ENCODE results near the gene TMEM185B.

TMEM185B gene

GRCh38 chr2:120252225-120253020, 29.2 kb upstream of the TMEM185B start, which contains the start of gene RALB:
Gene RALB (plus strand): TSS chr2:120252852. CDS start chr2:120278665, 25,813 bp downstream.
- Histone ChIP-seq H3K4me3 (ENCODE audit: low read depth in 1 of 5, low read length in 5 of 5) (peak within 1 kb of the TSS; percentile 71 to 92 (median 87)), H3K36me3 (ENCODE audit: control insufficient read depth in 5 of 5, insufficient read depth in 5 of 5, low read length in 5 of 5) (no peaks in the 10 kb centered on the region), H3K9me3 (ENCODE audit: control insufficient read depth in 5 of 5, low read length in 5 of 5) (no peaks in the 10 kb centered on the region), H3K27me3 (ENCODE audit: control insufficient read depth in 5 of 5, insufficient read depth in 4 of 5, low read length in 5 of 5) (no peaks in the 10 kb centered on the region), H3K27ac (ENCODE audit: low read depth, low read length) (peak within 1 kb of the TSS; percentile 82), H3K9ac (ENCODE audit: low read length in 5 of 5) (peak within 1 kb of the TSS; percentile 68 to 84 (median 78)), H3K4me1 (ENCODE audit: control insufficient read depth in 5 of 5, insufficient read depth in 5 of 5, low read length in 5 of 5) (peaks cover 10 to 52% (median 39%) of the 10 kb centered on the region in 5 donors)

GRCh38 chr2:120251880-120252224, 28.7 kb upstream of the TMEM185B start:
- Histone ChIP-seq H3K9ac (ENCODE audit: low read length in 5 of 5) (peak overlapping the region in 2 of 5 donors; percentile 66 to 67), H3K27ac (ENCODE audit: low read depth, low read length) (peak overlapping the region; percentile 37), H3K36me3 (ENCODE audit: control insufficient read depth in 5 of 5, insufficient read depth in 5 of 5, low read length in 5 of 5) (no peaks in the 10 kb centered on the region), H3K27me3 (ENCODE audit: control insufficient read depth in 5 of 5, insufficient read depth in 4 of 5, low read length in 5 of 5) (no peaks in the 10 kb centered on the region), H3K9me3 (ENCODE audit: control insufficient read depth in 5 of 5, low read length in 5 of 5) (no peaks in the 10 kb centered on the region), H3K4me3 (ENCODE audit: low read depth in 1 of 5, low read length in 5 of 5) (peak overlapping the region; percentile 71 to 91 (median 80)), H3K4me1 (ENCODE audit: control insufficient read depth in 5 of 5, insufficient read depth in 5 of 5, low read length in 5 of 5) (peaks cover 12 to 50% (median 34%) of the 10 kb centered on the region in 5 donors)

GRCh38 chr2:120251078-120251477, 27.9 kb upstream of the TMEM185B start:
- Histone ChIP-seq H3K9me3 (ENCODE audit: control insufficient read depth in 5 of 5, low read length in 5 of 5) (no peaks in the 10 kb centered on the region), H3K4me3 (ENCODE audit: low read depth in 1 of 5, low read length in 5 of 5) (no peak overlapping the region), H3K9ac (ENCODE audit: low read length in 5 of 5) (no peak overlapping the region), H3K27me3 (ENCODE audit: control insufficient read depth in 5 of 5, insufficient read depth in 4 of 5, low read length in 5 of 5) (peaks cover 0 to 2% (median 0%) of the 10 kb centered on the region in 5 donors), H3K4me1 (ENCODE audit: control insufficient read depth in 5 of 5, insufficient read depth in 5 of 5, low read length in 5 of 5) (peaks cover 12 to 48% (median 31%) of the 10 kb centered on the region in 5 donors), H3K27ac (ENCODE audit: low read depth, low read length) (no peak overlapping the region), H3K36me3 (ENCODE audit: control insufficient read depth in 5 of 5, insufficient read depth in 5 of 5, low read length in 5 of 5) (no peaks in the 10 kb centered on the region)

GRCh38 chr2:120250640-120251039, 27.4 kb upstream of the TMEM185B start:
- Histone ChIP-seq H3K9me3 (ENCODE audit: control insufficient read depth in 5 of 5, low read length in 5 of 5) (no peaks in the 10 kb centered on the region), H3K9ac (ENCODE audit: low read length in 5 of 5) (no peak overlapping the region), H3K27ac (ENCODE audit: low read depth, low read length) (no peak overlapping the region), H3K27me3 (ENCODE audit: control insufficient read depth in 5 of 5, insufficient read depth in 4 of 5, low read length in 5 of 5) (peaks cover 0 to 2% (median 0%) of the 10 kb centered on the region in 5 donors), H3K4me1 (ENCODE audit: control insufficient read depth in 5 of 5, insufficient read depth in 5 of 5, low read length in 5 of 5) (peaks cover 12 to 48% (median 27%) of the 10 kb centered on the region in 5 donors), H3K36me3 (ENCODE audit: control insufficient read depth in 5 of 5, insufficient read depth in 5 of 5, low read length in 5 of 5) (no peaks in the 10 kb centered on the region), H3K4me3 (ENCODE audit: low read depth in 1 of 5, low read length in 5 of 5) (no peak overlapping the region)

GRCh38 chr2:120247851-120248250, 24.7 kb upstream of the TMEM185B start:
- peaks cover 10 to 31% (median 16%) of the 10 kb centered on the region in 5 donors for H3K4me1 ChIP-seq (ENCODE audit: control insufficient read depth in 5 of 5, insufficient read depth in 5 of 5, low read length in 5 of 5)
- no peak overlapping the region for H3K4me3 ChIP-seq (ENCODE audit: low read depth in 1 of 5, low read length in 5 of 5)
- no peak overlapping the region for H3K9ac ChIP-seq (ENCODE audit: low read length in 5 of 5)
- no peaks in the 10 kb centered on the region for H3K36me3 ChIP-seq (ENCODE audit: control insufficient read depth in 5 of 5, insufficient read depth in 5 of 5, low read length in 5 of 5)
- H3K27ac ChIP-seq (ENCODE audit: low read depth, low read length): no peak overlapping the region
- H3K9me3 ChIP-seq (ENCODE audit: control insufficient read depth in 5 of 5, low read length in 5 of 5): no peaks in the 10 kb centered on the region
- H3K27me3 ChIP-seq (ENCODE audit: control insufficient read depth in 5 of 5, insufficient read depth in 4 of 5, low read length in 5 of 5): peaks cover 0 to 2% (median 0%) of the 10 kb centered on the region in 5 donors

GRCh38 chr2:120246546-120247300, 23.5 kb upstream of the TMEM185B start:
- peaks cover 0 to 2% (median 0%) of the 10 kb centered on the region in 5 donors for H3K27me3 ChIP-seq (ENCODE audit: control insufficient read depth in 5 of 5, insufficient read depth in 4 of 5, low read length in 5 of 5)
- no peaks in the 10 kb centered on the region for H3K36me3 ChIP-seq (ENCODE audit: control insufficient read depth in 5 of 5, insufficient read depth in 5 of 5, low read length in 5 of 5)
- H3K9ac ChIP-seq (ENCODE audit: low read length in 5 of 5): no peak overlapping the region
- H3K27ac ChIP-seq (ENCODE audit: low read depth, low read length): no peak overlapping the region
- H3K4me1 ChIP-seq (ENCODE audit: control insufficient read depth in 5 of 5, insufficient read depth in 5 of 5, low read length in 5 of 5): peaks cover 5 to 30% (median 10%) of the 10 kb centered on the region in 5 donors
- H3K9me3 ChIP-seq (ENCODE audit: control insufficient read depth in 5 of 5, low read length in 5 of 5): no peaks in the 10 kb centered on the region
- no peak overlapping the region for H3K4me3 ChIP-seq (ENCODE audit: low read depth in 1 of 5, low read length in 5 of 5)

- Histone ChIP-seq H3K27me3 (ENCODE audit: control insufficient read depth in 5 of 5, insufficient read depth in 4 of 5, low read length in 5 of 5) (peaks cover 0 to 2% (median 0%) of the 10 kb centered on the region in 5 donors), H3K9ac (ENCODE audit: low read length in 5 of 5) (no peak overlapping the region), H3K27ac (ENCODE audit: low read depth, low read length) (no peak overlapping the region), H3K4me3 (ENCODE audit: low read depth in 1 of 5, low read length in 5 of 5) (no peak overlapping the region), H3K4me1 (ENCODE audit: control insufficient read depth in 5 of 5, insufficient read depth in 5 of 5, low read length in 5 of 5) (peaks cover 4 to 35% (median 10%) of the 10 kb centered on the region in 5 donors), H3K9me3 (ENCODE audit: control insufficient read depth in 5 of 5, low read length in 5 of 5) (no peaks in the 10 kb centered on the region), H3K36me3 (ENCODE audit: control insufficient read depth in 5 of 5, insufficient read depth in 5 of 5, low read length in 5 of 5) (no peaks in the 10 kb centered on the region)
Measured at GRCh38 chr2:120245520-120246332, 22.5 kb upstream of the TMEM185B start.

- Histone ChIP-seq H3K27ac (ENCODE audit: low read depth, low read length) (no peak overlapping the region), H3K4me3 (ENCODE audit: low read depth in 1 of 5, low read length in 5 of 5) (no peak overlapping the region), H3K9ac (ENCODE audit: low read length in 5 of 5) (no peak overlapping the region), H3K27me3 (ENCODE audit: control insufficient read depth in 5 of 5, insufficient read depth in 4 of 5, low read length in 5 of 5) (peaks cover 0 to 2% (median 0%) of the 10 kb centered on the region in 5 donors), H3K36me3 (ENCODE audit: control insufficient read depth in 5 of 5, insufficient read depth in 5 of 5, low read length in 5 of 5) (no peaks in the 10 kb centered on the region), H3K4me1 (ENCODE audit: control insufficient read depth in 5 of 5, insufficient read depth in 5 of 5, low read length in 5 of 5) (peaks cover 4 to 39% (median 10%) of the 10 kb centered on the region in 5 donors), H3K9me3 (ENCODE audit: control insufficient read depth in 5 of 5, low read length in 5 of 5) (no peaks in the 10 kb centered on the region)
Measured at GRCh38 chr2:120244656-120245519, 21.7 kb upstream of the TMEM185B start.
